K562 (cell line): ENCODE results near the gene GPR15LG. TPM values are rescaled to one million over a fixed set of nuclear protein-coding genes. Genes with fewer than 3 reads are reported as not detected.

Experiments
- ATAC-seq: fragments of 200-7000 bp; cut with Tn5 transposase; 3 replicates; pipeline ENCODE4 v1.9.1; 2020; ENCODE audit warnings: moderate library complexity
- BruUV-seq: library from RNA; stranded (reverse); fragments of 400-500 nt; replicated peaks from 2 replicates; lab custom pipeline; 2021; lab: Mats Ljungman, UMichigan
- CTCF ChIA-PET: fragments of 300-600 bp; formaldehyde crosslinking; extraction: SDS; loops from one replicate; lab custom pipeline; 2021; ENCODE audit warnings: low intra/inter-chr PET ratio; lab: Yijun Ruan, JAX
- POLR2A ChIA-PET: fragments of 300-600, 350-650 bp; sonication (Branson Sonifier 250); formaldehyde crosslinking; extraction: SDS; loops from one replicate; lab custom pipeline; 2021; ENCODE audit warnings: antibody characterized with exemption, inconsistent platforms; lab: Yijun Ruan, JAX
- DNase-seq, 4 experiments: peaks; one replicate each; pipeline versions ENCODE4 v3.0.0 to v3.0.0-alpha.2; 2011 to 2018; ENCODE audit warnings: low spot score in 3 of 4, mixed read lengths in 3 of 4; ENCODE audit errors: extremely low read depth in 1 of 4
- FAIRE-seq: peaks from 2 replicates; lab custom pipeline; 2011; peaks lifted over from hg19 to GRCh38; lab: Jason Lieb, UNC
- H2AFZ ChIP-seq: 2 replicates; pipeline ENCODE4 v1.6.0; 2011; ENCODE audit warnings: low read depth, low read length, control low read depth, inconsistent platforms
- H3K27ac ChIP-seq: fragments of 200-600 bp; 3 replicates; pipeline ENCODE4 v1.8.0; 2011; ENCODE audit warnings: low read depth, mild to moderate bottlenecking, control low read depth, inconsistent platforms, low read length, moderate library complexity, mixed read lengths; ENCODE audit errors: extremely low read depth
- H3K27me3 ChIP-seq, 2 experiments: fragments of 300-600 bp in 1 of 2; 2 replicates in 1 of 2; 3 replicates in 1 of 2; pipeline versions ENCODE4 v1.6.0 to v1.8.0; 2011; ENCODE audit warnings: inconsistent platforms in 2 of 2, low read length in 2 of 2, mild to moderate bottlenecking in 1 of 2, mixed read lengths in 1 of 2, moderate library complexity in 1 of 2; ENCODE audit not compliant: control insufficient read depth in 2 of 2, insufficient read depth in 2 of 2
- H3K36me3 ChIP-seq: fragments of 300-600 bp; 3 replicates; pipeline ENCODE4 v1.8.0; 2011; ENCODE audit warnings: mild to moderate bottlenecking, low read length, inconsistent platforms; ENCODE audit not compliant: control insufficient read depth, insufficient read depth
- H3K4me1 ChIP-seq, 2 experiments: fragments of 200-600 bp in 1 of 2; replicated peaks in 1 of 2; 2 replicates in 1 of 2; 3 replicates in 1 of 2; pipeline versions ENCODE4 v1.5.1 to v1.8.0; 2011; ENCODE audit warnings: inconsistent platforms in 2 of 2, low read length in 2 of 2, mild to moderate bottlenecking in 1 of 2, mixed read lengths in 1 of 2, moderate library complexity in 1 of 2; ENCODE audit not compliant: control insufficient read depth in 2 of 2, insufficient read depth in 2 of 2
- H3K4me2 ChIP-seq: 2 replicates; pipeline ENCODE4 v1.6.1; 2011; ENCODE audit warnings: low read length, control low read depth, inconsistent platforms, mixed read lengths; ENCODE audit not compliant: insufficient read depth
- H3K4me3 ChIP-seq: fragments of 200-600 bp; sonication (generic), shearing (Covaris generic); 2 replicates; pipeline ENCODE4 v1.5.1; 2016; ENCODE audit warnings: control low read depth, inconsistent platforms
- H3K79me2 ChIP-seq: fragments of 200-600 bp; 3 replicates; pipeline ENCODE4 v1.8.0; 2011; ENCODE audit warnings: low read length, inconsistent platforms; ENCODE audit not compliant: control insufficient read depth, insufficient read depth
- H3K9ac ChIP-seq, 2 experiments: 2 replicates each; pipeline versions ENCODE4 v1.6.0 to v1.6.1; 2011; ENCODE audit warnings: low read depth in 2 of 2, low read length in 2 of 2, control low read depth in 1 of 2, inconsistent platforms in 1 of 2, mild to moderate bottlenecking in 1 of 2, mixed read lengths in 1 of 2; ENCODE audit not compliant: insufficient read depth in 1 of 2
- H3K9me1 ChIP-seq: one replicate; pipeline ENCODE4 v1.6.0; 2011; ENCODE audit warnings: inconsistent platforms, mild to moderate bottlenecking, low read length, moderate library complexity; ENCODE audit not compliant: control insufficient read depth, insufficient read depth
- H3K9me3 ChIP-seq: replicated peaks from 2 replicates; pipeline ENCODE4 v1.5.1; 2011; ENCODE audit warnings: low read depth, low read length, inconsistent platforms; ENCODE audit not compliant: control insufficient read depth, insufficient read depth
- H4K20me1 ChIP-seq: replicated peaks from 2 replicates; pipeline ENCODE4 v1.6.1; 2011; ENCODE audit warnings: low read length, inconsistent platforms, mixed read lengths; ENCODE audit not compliant: control insufficient read depth, insufficient read depth
- CBFA2T2 ChIP-seq: fragments of 450-650 bp; conservative IDR thresholded peaks from 2 replicates; pipeline ENCODE4 v1.6.1; 2017; ENCODE audit warnings: mild to moderate bottlenecking
- MCM7 ChIP-seq, 2 experiments: fragments of 450-650 bp; IDR thresholded peaks; 2 replicates each; pipeline ENCODE4 v1.6.1; 2016 to 2018
- RAD51 ChIP-seq: fragments of 450-650 bp; IDR thresholded peaks from 2 replicates; pipeline ENCODE4 v1.7.1; 2016; ENCODE audit warnings: low read depth, mild to moderate bottlenecking, borderline replicate concordance
- RBM25 ChIP-seq: fragments of 200-400 bp; formaldehyde crosslinking; IDR thresholded peaks from 2 replicates; pipeline ENCODE4 v1.6.1; 2018; ENCODE audit warnings: low read length, low read depth, moderate library complexity; ENCODE audit not compliant: severe bottlenecking
- TEAD4 ChIP-seq, 2 experiments: sonication (generic) in 1 of 2; formaldehyde crosslinking in 1 of 2; IDR thresholded peaks; 2 replicates each; pipeline versions ENCODE4 v1.6.1 to v1.8.0; 2012 to 2022; ENCODE audit warnings: borderline replicate concordance in 1 of 2, inconsistent platforms in 1 of 2, low read length in 1 of 2, mild to moderate bottlenecking in 1 of 2, missing genetic modification reagents in 1 of 2
- ZBED1 ChIP-seq: IDR thresholded peaks from 2 replicates; pipeline ENCODE4 v1.6.1; 2014
- ZNF143 ChIP-seq: sonication (generic); formaldehyde crosslinking; IDR thresholded peaks from 2 replicates; pipeline ENCODE4 v1.9.0; 2022; ENCODE audit warnings: mild to moderate bottlenecking, missing genetic modification reagents
- ZNF408 ChIP-seq: fragments of 250-450 bp; sonication (Bioruptor Pico); IDR thresholded peaks from 2 replicates; pipeline ENCODE4 v1.4.0; 2020; ENCODE audit warnings: low read depth, mild to moderate bottlenecking, moderate library complexity
- WGBS: fragments of 100-300 bp; shearing (Covaris generic); methylation state at CpG from one replicate; pipeline ENCODE4 v1.1.6; 2016; ENCODE audit warnings: low coverage, mixed read lengths; ENCODE audit not compliant: insufficient coverage; ENCODE audit errors: missing lambda C conversion rate; 5-methylcytosine and 5-hydroxymethylcytosine counted together
- in situ Hi-C: fragments of 300-500 bp; cut with MboI; formaldehyde crosslinking; loops from 4 replicates; pipeline ENCODE4 v1.15.0; 2018; ENCODE audit warnings: inconsistent platforms, mixed read lengths
- intact Hi-C: fragments of 100-400 bp; cut with micrococcal nuclease; formaldehyde crosslinking; loops from 2 replicates; pipeline ENCODE4 v1.14.2; 2022
- polyA plus RNA-seq, 8 experiments: library from polyadenylated mRNA; depleted of rRNA in 4 of 8; stranded (reverse) in 5 of 8; unstranded in 3 of 8; fragments of >200 nt; fragmentation: Nextera tagmentation in 2 of 8; fragmentation: Illumina TruSeq in 1 of 8; extraction: Ambion mirVana in 2 of 8; extraction: Trizol in 1 of 8; gene quantifications; 2 replicates each; pipeline versions ENCODE4 v1.2.1 to v1.2.3, GENCODE V29; 2011 to 2014; ENCODE audit warnings: inconsistent platforms in 1 of 8, missing spikeins in 1 of 8
- total RNA-seq, 7 experiments: library from RNA; depleted of rRNA in 6 of 7; stranded (reverse); fragments of >200 nt in 6 of 7; fragmentation: Illumina TruSeq in 2 of 7; extraction: Trizol in 2 of 7; gene quantifications; 2 replicates each; pipeline versions ENCODE4 v1.2.1 to v1.2.3, GENCODE V29; 2011 to 2021; ENCODE audit warnings: low replicate concordance in 1 of 7

The GPR15LG gene
- total and polyA plus RNA-seq, 9 of the 15 experiments (the other 6 are each of a cell fraction or from before 2014, with no cell fraction given), result 0.51 TPM; not detected in 8

GRCh38 chr10:84158550-84158949, 15.1 kb upstream of the GPR15LG start:
- Histone ChIP-seq H3K36me3 (peaks cover 16% of the 10 kb centered on the region), H3K4me3 (no peak overlapping the region), H3K27me3 (peaks cover 8 to 17% of the 10 kb centered on the region in 2 experiments), H3K4me1 (no peaks in the 10 kb centered on the region), H3K4me2 (no peak overlapping the region), H3K9ac (no peak overlapping the region), H4K20me1 (peaks cover 2% of the 10 kb centered on the region; the same call in 1 of the 2 replicates), H3K9me1 (no peaks in the 10 kb centered on the region), H3K27ac (no peak overlapping the region)
- BruUV-seq, result no TSS peak
- ATAC-seq, result no peak
- CTCF ChIA-PET, result no interaction called here
- no peak for TF ChIP-seq RAD51
- no peak for TF ChIP-seq CBFA2T2
- no peak for TF ChIP-seq ZNF408
- no peak for TF ChIP-seq ZNF143
- TF ChIP-seq TEAD4 (IDR thresholded peaks at IDR 0.05; ENCODE audit: low read length), result no peak
- TF ChIP-seq TEAD4 (CRISPR knock-in tag; IDR thresholded peaks at IDR 0.05; ENCODE audit: borderline replicate concordance), result no peak
- no peak for TF ChIP-seq MCM7 (IDR thresholded peaks at IDR 0.05)
- TF ChIP-seq RBM25, result no peak
- TF ChIP-seq ZBED1, result no peak
- TF ChIP-seq, all 486 proteins: peak for 0
- FAIRE-seq, result no peak
- no peaks in the 10 kb centered on the region for H3K79me2 ChIP-seq
- WGBS, result 11% methylated on average over 4 of the region's 4 CpGs
- no peak for DNase-seq
- intact Hi-C loops, result no loop called here
- POLR2A ChIA-PET, result interaction anchor here (0.6 to 2.4 kb wide), 8 partner anchors 9 to 274 kb away, joined by 3 to 9 read pairs (median 4); partner anchors contain the start of gene GHITM
- no peak overlapping the region for H2AFZ ChIP-seq
- H3K9me3 ChIP-seq, result no peaks in the 10 kb centered on the region
- in situ Hi-C loops, result no loop called here
